Measurements from ENCODE around the gene PEX5L.

GRCh38 chr3:179950840-179951239 lies 85.9 kb downstream of the PEX5L start:
- TF ChIP-seq CTCF (IDR thresholded peaks at IDR 0.05; ENCODE audit: poor library complexity, severe bottlenecking), result no peak
- TF ChIP-seq EP300 (conservative IDR thresholded peaks at IDR 0.05; ENCODE audit: poor library complexity, severe bottlenecking), result no peak
- no peak for TF ChIP-seq MXI1 (conservative IDR thresholded peaks at IDR 0.05; ENCODE audit: poor library complexity, severe bottlenecking)
- no peak for TF ChIP-seq REST (IDR thresholded peaks at IDR 0.05; ENCODE audit: borderline replicate concordance)
- no peak for TF ChIP-seq POLR2AphosphoS5 (IDR thresholded peaks at IDR 0.05)
